GM23338 (cell line): ENCODE measurements around the gene CCDC40. TPM values are rescaled to one million over a fixed set of nuclear protein-coding genes. Genes with fewer than 3 reads are reported as not detected.

ENCODE experiments used
- ATAC-seq: fragments of 200-7000 bp; cut with Tn5 transposase; 3 replicates; pipeline ENCODE4 v1.9.1; 2020
- DNase-seq: peaks from one replicate; pipeline ENCODE4 v3.0.0-alpha.2; 2015; ENCODE audit warnings: low spot score
- H2AFZ ChIP-seq: fragments of 200-600 bp; sonication (generic); 2 replicates; pipeline ENCODE4 v1.8.0; 2016; ENCODE audit warnings: antibody characterized with exemption, mild to moderate bottlenecking, moderate library complexity
- H3F3A ChIP-seq: fragments of 200-600 bp; sonication (generic); replicated peaks from 2 replicates; pipeline ENCODE4 v1.8.0; 2017; ENCODE audit warnings: antibody characterized with exemption, mixed run types, low read depth
- H3K27ac ChIP-seq: fragments of 200-600 bp; sonication (generic); 2 replicates; pipeline ENCODE4 v1.6.1; 2016; ENCODE audit warnings: low read depth
- H3K27me3 ChIP-seq: fragments of 200-600 bp; sonication (generic); 2 replicates; pipeline ENCODE4 v1.8.0; 2016; ENCODE audit warnings: mild to moderate bottlenecking, mixed run types, moderate library complexity; ENCODE audit not compliant: insufficient read depth
- H3K36me3 ChIP-seq: fragments of 200-600 bp; sonication (generic); 2 replicates; pipeline ENCODE4 v1.8.0; 2016; ENCODE audit warnings: mild to moderate bottlenecking; ENCODE audit not compliant: insufficient read depth
- H3K4me1 ChIP-seq: fragments of 200-600 bp; sonication (generic); 2 replicates; pipeline ENCODE4 v1.8.0; 2016; ENCODE audit warnings: mild to moderate bottlenecking, moderate library complexity; ENCODE audit not compliant: insufficient read depth
- H3K4me2 ChIP-seq: fragments of 200-600 bp; sonication (generic); 2 replicates; pipeline ENCODE4 v1.7.1; 2017; ENCODE audit warnings: mixed run types
- H3K4me3 ChIP-seq: fragments of 200-600 bp; sonication (generic); 2 replicates; pipeline ENCODE4 v1.6.1; 2016; ENCODE audit warnings: mixed run types
- H3K79me2 ChIP-seq: fragments of 200-600 bp; sonication (generic); replicated peaks from 2 replicates; pipeline ENCODE4 v1.8.0; 2017; ENCODE audit warnings: mild to moderate bottlenecking; ENCODE audit not compliant: insufficient read depth
- H3K9me2 ChIP-seq: fragments of 200-600 bp; sonication (generic); 2 replicates; pipeline ENCODE4 v1.8.0; 2017; ENCODE audit not compliant: insufficient read depth
- H4K20me1 ChIP-seq: fragments of 200-600 bp; sonication (generic); replicated peaks from 2 replicates; pipeline ENCODE4 v1.8.0; 2017; ENCODE audit warnings: mild to moderate bottlenecking; ENCODE audit not compliant: insufficient read depth
- H3K27ac Mint-ChIP-seq: 2 replicates; pipeline ENCODE4 v1.8.0; 2020; ENCODE audit warnings: inconsistent platforms, mild to moderate bottlenecking, moderate library complexity, mixed read lengths
- H3K27me3 Mint-ChIP-seq: 3 replicates; pipeline ENCODE4 v1.8.0; 2022; ENCODE audit warnings: low read depth, mild to moderate bottlenecking, moderate library complexity, mixed read lengths, inconsistent platforms; ENCODE audit not compliant: insufficient read depth, poor library complexity
- H3K36me3 Mint-ChIP-seq: 3 replicates; pipeline ENCODE4 v1.8.0; 2021; ENCODE audit warnings: low read depth, mild to moderate bottlenecking, inconsistent platforms, moderate library complexity, mixed read lengths
- H3K4me1 Mint-ChIP-seq: 3 replicates; pipeline ENCODE4 v1.8.0; 2020; ENCODE audit warnings: mild to moderate bottlenecking, inconsistent platforms, mixed read lengths
- H3K4me3 Mint-ChIP-seq: 3 replicates; pipeline ENCODE4 v1.8.0; 2021; ENCODE audit warnings: moderate library complexity, mild to moderate bottlenecking, inconsistent platforms, mixed read lengths
- H3K9me3 Mint-ChIP-seq: 3 replicates; pipeline ENCODE4 v1.8.0; 2020; ENCODE audit warnings: moderate library complexity, mild to moderate bottlenecking, inconsistent platforms, mixed read lengths
- CREB1 ChIP-seq: fragments of 250-450 bp; sonication (Bioruptor Pico); IDR thresholded peaks from 2 replicates; pipeline ENCODE4 v1.5.0; 2020; ENCODE audit warnings: low read depth, mild to moderate bottlenecking, moderate library complexity
- JUNB ChIP-seq: IDR thresholded peaks from one replicate; pipeline ENCODE4 v1.6.1; 2016; ENCODE audit warnings: antibody characterized with exemption; ENCODE audit not compliant: unreplicated experiment
- polyA plus RNA-seq: library from polyadenylated mRNA; unstranded; fragments of >200 nt; fragmentation: Nextera tagmentation; extraction: Ambion mirVana; gene quantifications from 2 replicates; pipeline ENCODE4 v1.2.1, GENCODE V29; 2016
- total RNA-seq: library from RNA; depleted of rRNA; stranded (reverse); fragments of >200 nt; shearing (Covaris generic); gene quantifications from 2 replicates; pipeline ENCODE4 v1.2.3, GENCODE V29; 2014
- TF ChIP-seq, protein P1 (sequence below), 2 experiments: fragments of 200-600 bp in 1 of 2; sonication (generic) in 1 of 2; conservative IDR thresholded peaks; 2 replicates each; pipeline versions ENCODE4 v1.5.1 to v1.6.1; 2016 to 2017; ENCODE audit warnings: antibody characterized with exemption in 2 of 2, low read depth in 2 of 2, mild to moderate bottlenecking in 2 of 2, moderate library complexity in 1 of 2
- TF ChIP-seq, protein P2 (sequence below): fragments of 250-450 bp; sonication (Bioruptor Pico); IDR thresholded peaks from 2 replicates; pipeline ENCODE4 v1.5.0; 2020; ENCODE audit warnings: mild to moderate bottlenecking, moderate library complexity

CCDC40 gene
- total and polyA plus RNA-seq, 2 experiments from 2014 or later: 7.6 to 8.1 TPM

DNA sequence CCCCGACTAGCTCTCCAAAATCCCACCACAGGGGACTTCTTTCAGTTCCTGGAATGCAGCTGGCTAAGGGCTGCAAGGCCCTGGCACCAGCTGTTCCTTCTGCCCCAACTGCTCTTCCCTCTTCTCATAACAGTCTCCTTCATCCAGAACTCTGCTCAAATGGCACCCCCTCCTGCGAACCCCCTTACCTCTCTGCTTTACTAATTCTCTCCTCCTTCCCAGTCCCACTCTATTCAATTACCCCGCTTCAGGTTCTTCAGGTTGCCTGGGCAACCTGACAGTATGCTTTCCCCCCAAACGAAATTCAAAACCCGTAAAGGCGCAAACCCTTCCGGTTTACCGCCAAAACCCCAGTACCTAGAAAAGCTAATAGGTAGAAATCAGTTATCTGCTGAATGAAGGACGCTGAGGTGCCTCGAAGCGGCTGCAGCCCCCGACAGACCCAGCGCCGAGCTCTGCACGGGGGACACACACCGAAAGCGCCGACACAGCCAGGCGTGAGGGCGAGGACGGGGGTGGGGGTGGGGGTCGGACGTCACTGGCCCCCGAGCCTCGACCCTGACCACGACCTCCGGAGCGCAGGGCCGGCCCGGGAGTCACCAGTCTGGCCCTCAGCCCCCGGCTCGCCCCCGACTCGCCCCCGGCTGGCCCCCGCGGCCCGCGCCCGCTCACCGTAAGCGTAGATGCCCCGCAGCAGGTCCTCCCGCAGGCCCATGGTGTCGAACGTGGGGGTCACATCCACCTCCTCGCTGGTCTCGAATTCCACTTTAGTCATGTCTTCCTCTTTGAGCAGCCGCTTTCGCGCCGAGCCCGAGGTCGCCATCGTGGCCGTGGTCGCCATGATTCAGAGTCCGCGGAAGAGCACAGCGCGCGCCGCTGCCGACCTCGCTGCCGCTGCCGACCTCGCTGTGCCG lies 109.9 kb downstream of the CCDC40 start:
- Histone ChIP-seq H3K27me3 (no peaks in the 10 kb centered on the region), H3K4me3 (peak overlapping the region; percentile 98), H3K4me2 (peak overlapping the region; percentile 97), H2AFZ (no peak overlapping the region), H3F3A (0 out of 2 replicates have a peak, but pooled peaks cover 11% of the 10 kb centered on the region), H4K20me1 (peaks cover 45% of the 10 kb centered on the region), H3K4me1 (peaks cover 16% of the 10 kb centered on the region), H3K36me3 (peaks cover 37% of the 10 kb centered on the region), H3K27ac (no peak overlapping the region), H3K79me2 (peaks cover 67% of the 10 kb centered on the region), H3K9me2 (no peaks in the 10 kb centered on the region)
- H3K9me3 Mint-ChIP-seq: no peaks in the 10 kb centered on the region
- H3K4me3 Mint-ChIP-seq: peak overlapping the region; percentile 87
- peaks cover 15% of the 10 kb centered on the region for H3K27me3 Mint-ChIP-seq
- ATAC-seq (peak; percentile 9), DNase-seq (peak; percentile 59)
- peaks cover 23% of the 10 kb centered on the region for H3K4me1 Mint-ChIP-seq
- TF ChIP-seq, protein P1, sequence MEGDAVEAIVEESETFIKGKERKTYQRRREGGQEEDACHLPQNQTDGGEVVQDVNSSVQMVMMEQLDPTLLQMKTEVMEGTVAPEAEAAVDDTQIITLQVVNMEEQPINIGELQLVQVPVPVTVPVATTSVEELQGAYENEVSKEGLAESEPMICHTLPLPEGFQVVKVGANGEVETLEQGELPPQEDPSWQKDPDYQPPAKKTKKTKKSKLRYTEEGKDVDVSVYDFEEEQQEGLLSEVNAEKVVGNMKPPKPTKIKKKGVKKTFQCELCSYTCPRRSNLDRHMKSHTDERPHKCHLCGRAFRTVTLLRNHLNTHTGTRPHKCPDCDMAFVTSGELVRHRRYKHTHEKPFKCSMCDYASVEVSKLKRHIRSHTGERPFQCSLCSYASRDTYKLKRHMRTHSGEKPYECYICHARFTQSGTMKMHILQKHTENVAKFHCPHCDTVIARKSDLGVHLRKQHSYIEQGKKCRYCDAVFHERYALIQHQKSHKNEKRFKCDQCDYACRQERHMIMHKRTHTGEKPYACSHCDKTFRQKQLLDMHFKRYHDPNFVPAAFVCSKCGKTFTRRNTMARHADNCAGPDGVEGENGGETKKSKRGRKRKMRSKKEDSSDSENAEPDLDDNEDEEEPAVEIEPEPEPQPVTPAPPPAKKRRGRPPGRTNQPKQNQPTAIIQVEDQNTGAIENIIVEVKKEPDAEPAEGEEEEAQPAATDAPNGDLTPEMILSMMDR (conservative IDR thresholded peaks at IDR 0.05; ENCODE audit: low read depth in 2 of 2): no peak
- TF ChIP-seq, protein P2, sequence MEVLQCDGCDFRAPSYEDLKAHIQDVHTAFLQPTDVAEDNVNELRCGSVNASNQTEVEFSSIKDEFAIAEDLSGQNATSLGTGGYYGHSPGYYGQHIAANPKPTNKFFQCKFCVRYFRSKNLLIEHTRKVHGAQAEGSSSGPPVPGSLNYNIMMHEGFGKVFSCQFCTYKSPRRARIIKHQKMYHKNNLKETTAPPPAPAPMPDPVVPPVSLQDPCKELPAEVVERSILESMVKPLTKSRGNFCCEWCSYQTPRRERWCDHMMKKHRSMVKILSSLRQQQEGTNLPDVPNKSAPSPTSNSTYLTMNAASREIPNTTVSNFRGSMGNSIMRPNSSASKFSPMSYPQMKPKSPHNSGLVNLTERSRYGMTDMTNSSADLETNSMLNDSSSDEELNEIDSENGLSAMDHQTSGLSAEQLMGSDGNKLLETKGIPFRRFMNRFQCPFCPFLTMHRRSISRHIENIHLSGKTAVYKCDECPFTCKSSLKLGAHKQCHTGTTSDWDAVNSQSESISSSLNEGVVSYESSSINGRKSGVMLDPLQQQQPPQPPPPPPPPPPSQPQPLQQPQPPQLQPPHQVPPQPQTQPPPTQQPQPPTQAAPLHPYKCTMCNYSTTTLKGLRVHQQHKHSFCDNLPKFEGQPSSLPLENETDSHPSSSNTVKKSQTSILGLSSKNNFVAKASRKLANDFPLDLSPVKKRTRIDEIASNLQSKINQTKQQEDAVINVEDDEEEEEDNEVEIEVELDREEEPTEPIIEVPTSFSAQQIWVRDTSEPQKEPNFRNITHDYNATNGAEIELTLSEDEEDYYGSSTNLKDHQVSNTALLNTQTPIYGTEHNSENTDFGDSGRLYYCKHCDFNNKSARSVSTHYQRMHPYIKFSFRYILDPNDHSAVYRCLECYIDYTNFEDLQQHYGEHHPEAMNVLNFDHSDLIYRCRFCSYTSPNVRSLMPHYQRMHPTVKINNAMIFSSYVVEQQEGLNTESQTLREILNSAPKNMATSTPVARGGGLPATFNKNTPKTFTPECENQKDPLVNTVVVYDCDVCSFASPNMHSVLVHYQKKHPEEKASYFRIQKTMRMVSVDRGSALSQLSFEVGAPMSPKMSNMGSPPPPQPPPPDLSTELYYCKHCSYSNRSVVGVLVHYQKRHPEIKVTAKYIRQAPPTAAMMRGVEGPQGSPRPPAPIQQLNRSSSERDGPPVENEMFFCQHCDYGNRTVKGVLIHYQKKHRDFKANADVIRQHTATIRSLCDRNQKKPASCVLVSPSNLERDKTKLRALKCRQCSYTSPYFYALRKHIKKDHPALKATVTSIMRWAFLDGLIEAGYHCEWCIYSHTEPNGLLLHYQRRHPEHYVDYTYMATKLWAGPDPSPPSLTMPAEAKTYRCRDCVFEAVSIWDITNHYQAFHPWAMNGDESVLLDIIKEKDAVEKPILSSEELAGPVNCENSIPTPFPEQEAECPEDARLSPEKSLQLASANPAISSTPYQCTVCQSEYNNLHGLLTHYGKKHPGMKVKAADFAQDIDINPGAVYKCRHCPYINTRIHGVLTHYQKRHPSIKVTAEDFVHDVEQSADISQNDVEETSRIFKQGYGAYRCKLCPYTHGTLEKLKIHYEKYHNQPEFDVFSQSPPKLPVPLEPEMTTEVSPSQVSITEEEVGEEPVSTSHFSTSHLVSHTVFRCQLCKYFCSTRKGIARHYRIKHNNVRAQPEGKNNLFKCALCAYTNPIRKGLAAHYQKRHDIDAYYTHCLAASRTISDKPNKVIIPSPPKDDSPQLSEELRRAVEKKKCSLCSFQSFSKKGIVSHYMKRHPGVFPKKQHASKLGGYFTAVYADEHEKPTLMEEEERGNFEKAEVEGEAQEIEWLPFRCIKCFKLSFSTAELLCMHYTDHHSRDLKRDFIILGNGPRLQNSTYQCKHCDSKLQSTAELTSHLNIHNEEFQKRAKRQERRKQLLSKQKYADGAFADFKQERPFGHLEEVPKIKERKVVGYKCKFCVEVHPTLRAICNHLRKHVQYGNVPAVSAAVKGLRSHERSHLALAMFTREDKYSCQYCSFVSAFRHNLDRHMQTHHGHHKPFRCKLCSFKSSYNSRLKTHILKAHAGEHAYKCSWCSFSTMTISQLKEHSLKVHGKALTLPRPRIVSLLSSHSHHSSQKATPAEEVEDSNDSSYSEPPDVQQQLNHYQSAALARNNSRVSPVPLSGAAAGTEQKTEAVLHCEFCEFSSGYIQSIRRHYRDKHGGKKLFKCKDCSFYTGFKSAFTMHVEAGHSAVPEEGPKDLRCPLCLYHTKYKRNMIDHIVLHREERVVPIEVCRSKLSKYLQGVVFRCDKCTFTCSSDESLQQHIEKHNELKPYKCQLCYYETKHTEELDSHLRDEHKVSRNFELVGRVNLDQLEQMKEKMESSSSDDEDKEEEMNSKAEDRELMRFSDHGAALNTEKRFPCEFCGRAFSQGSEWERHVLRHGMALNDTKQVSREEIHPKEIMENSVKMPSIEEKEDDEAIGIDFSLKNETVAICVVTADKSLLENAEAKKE: no peak
- TF ChIP-seq JUNB (no peak), CREB1 (CRISPR knock-in tag) (peak; percentile 5; the same call in 1 of the 2 replicates)
- H3K27ac Mint-ChIP-seq: peak overlapping the region; percentile 87
- peaks cover 44% of the 10 kb centered on the region for H3K36me3 Mint-ChIP-seq
